ENCODE measurements around the gene PKD2L2.

Gene PKD2L2

DNA sequence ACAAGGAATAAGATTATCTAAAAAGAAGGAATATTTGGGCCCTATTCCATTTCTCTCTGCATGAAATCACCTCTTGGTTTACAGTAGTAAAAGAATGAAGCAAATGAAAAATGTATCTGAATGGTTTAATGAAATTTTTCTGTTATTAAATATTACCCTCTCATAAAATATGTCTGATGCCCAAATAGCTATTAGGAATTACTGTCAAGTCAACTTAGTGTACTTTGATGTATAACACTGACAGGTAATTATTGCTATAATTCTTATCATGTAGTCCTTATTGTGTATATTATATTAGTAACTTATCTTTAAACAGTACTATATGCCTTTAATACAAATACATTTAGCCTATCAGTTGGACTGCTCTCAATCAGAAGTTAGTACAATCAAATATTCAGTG, 13.2 kb upstream of the PKD2L2 start:
- TF ChIP-seq FOXP2 (optimal IDR thresholded peaks at IDR 0.05; ENCODE audit: borderline replicate concordance, extremely low read depth, extremely low read length, insufficient read depth): no peak
- no peak for TF ChIP-seq POLR2AphosphoS5 (IDR thresholded peaks at IDR 0.05; ENCODE audit: low read depth, low read length)
- TF ChIP-seq TAF1 (IDR thresholded peaks at IDR 0.05; ENCODE audit: borderline replicate concordance, insufficient read depth, low read length): no peak
- no peak for TF ChIP-seq SIN3A (IDR thresholded peaks at IDR 0.05; ENCODE audit: borderline replicate concordance, insufficient read depth, low read length)
- TF ChIP-seq, protein P1, sequence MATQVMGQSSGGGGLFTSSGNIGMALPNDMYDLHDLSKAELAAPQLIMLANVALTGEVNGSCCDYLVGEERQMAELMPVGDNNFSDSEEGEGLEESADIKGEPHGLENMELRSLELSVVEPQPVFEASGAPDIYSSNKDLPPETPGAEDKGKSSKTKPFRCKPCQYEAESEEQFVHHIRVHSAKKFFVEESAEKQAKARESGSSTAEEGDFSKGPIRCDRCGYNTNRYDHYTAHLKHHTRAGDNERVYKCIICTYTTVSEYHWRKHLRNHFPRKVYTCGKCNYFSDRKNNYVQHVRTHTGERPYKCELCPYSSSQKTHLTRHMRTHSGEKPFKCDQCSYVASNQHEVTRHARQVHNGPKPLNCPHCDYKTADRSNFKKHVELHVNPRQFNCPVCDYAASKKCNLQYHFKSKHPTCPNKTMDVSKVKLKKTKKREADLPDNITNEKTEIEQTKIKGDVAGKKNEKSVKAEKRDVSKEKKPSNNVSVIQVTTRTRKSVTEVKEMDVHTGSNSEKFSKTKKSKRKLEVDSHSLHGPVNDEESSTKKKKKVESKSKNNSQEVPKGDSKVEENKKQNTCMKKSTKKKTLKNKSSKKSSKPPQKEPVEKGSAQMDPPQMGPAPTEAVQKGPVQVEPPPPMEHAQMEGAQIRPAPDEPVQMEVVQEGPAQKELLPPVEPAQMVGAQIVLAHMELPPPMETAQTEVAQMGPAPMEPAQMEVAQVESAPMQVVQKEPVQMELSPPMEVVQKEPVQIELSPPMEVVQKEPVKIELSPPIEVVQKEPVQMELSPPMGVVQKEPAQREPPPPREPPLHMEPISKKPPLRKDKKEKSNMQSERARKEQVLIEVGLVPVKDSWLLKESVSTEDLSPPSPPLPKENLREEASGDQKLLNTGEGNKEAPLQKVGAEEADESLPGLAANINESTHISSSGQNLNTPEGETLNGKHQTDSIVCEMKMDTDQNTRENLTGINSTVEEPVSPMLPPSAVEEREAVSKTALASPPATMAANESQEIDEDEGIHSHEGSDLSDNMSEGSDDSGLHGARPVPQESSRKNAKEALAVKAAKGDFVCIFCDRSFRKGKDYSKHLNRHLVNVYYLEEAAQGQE (IDR thresholded peaks at IDR 0.05; ENCODE audit: insufficient read depth in 1 of 2, low read depth in 2 of 2, low read length in 2 of 2): no peak

DNA sequence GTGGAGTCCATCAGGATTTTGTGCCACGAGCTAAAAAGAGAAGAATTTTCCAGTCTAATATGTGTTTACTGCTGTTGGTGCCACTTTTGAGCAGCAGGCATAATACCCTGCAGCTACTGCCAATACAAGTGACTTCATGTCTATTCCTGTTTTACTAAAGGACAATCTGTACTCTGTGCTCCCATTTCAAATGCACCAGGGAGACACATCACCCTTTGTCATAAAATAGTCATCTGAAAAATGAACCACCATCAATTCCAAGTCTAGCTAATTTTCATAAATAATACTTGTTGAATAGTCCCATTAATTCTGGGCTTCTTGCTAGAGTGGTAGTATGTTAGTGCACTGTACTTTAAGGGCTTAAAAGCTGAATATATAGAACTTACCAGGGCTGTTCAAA, 8.9 kb upstream of the PKD2L2 start:
- no peak for TF ChIP-seq SIN3A (IDR thresholded peaks at IDR 0.05; ENCODE audit: borderline replicate concordance, insufficient read depth, low read length)
- no peak for TF ChIP-seq FOXP2 (optimal IDR thresholded peaks at IDR 0.05; ENCODE audit: borderline replicate concordance, extremely low read depth, extremely low read length, insufficient read depth)
- TF ChIP-seq, protein P1 (IDR thresholded peaks at IDR 0.05; ENCODE audit: insufficient read depth in 1 of 2, low read depth in 2 of 2, low read length in 2 of 2): no peak
- TF ChIP-seq TAF1 (IDR thresholded peaks at IDR 0.05; ENCODE audit: borderline replicate concordance, insufficient read depth, low read length): no peak
- no peak for TF ChIP-seq POLR2AphosphoS5 (IDR thresholded peaks at IDR 0.05; ENCODE audit: low read depth, low read length)

DNA sequence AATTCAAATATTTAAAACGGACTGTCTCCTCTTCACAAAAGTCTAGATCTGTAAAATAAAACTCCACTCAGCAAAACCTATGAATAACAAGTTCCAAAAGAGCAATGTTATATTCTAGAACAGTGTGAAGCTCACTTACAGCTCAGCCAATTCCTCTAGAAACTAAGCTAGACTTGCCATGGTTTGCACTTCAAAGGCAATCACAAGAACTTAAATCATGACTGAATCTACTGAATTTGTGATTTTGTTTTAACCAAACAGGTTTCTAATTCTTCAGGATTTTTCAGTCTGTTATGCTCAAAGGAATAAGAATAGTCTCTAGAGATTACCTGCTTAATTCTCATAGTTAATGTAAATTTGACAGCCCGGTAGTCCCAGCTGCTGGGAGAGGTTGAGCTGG, 1.4 kb upstream of the PKD2L2 start:
- TF ChIP-seq POLR2AphosphoS5 (IDR thresholded peaks at IDR 0.05; ENCODE audit: low read depth, low read length) (no peak), SIN3A (IDR thresholded peaks at IDR 0.05; ENCODE audit: borderline replicate concordance, insufficient read depth, low read length) (no peak), TAF1 (IDR thresholded peaks at IDR 0.05; ENCODE audit: borderline replicate concordance, insufficient read depth, low read length) (no peak), FOXP2 (optimal IDR thresholded peaks at IDR 0.05; ENCODE audit: borderline replicate concordance, extremely low read depth, extremely low read length, insufficient read depth) (no peak)
- TF ChIP-seq, protein P1 (IDR thresholded peaks at IDR 0.05; ENCODE audit: insufficient read depth in 1 of 2, low read depth in 2 of 2, low read length in 2 of 2): no peak

DNA sequence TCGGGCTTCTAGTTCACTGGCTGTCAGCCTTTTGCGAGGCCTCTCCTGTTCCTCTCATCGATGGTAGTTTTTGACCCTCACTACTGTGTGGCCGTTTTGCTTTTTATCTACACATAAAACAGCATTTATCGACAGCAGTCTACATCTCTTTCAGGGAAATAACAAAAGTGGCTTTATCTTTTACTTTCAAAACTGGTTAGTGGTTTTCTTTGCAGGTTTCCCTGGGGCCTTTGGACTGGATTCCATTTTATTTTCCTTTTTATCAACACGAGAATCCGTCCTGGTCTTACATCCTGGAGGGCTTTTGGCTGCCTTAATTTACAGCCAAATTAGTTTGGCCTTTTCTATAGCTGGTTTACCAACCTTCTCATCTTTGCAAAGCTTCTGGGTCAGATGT, 793 bp upstream of the PKD2L2 start:
- TF ChIP-seq TAF1 (IDR thresholded peaks at IDR 0.05; ENCODE audit: borderline replicate concordance, insufficient read depth, low read length) (no peak), POLR2AphosphoS5 (IDR thresholded peaks at IDR 0.05; ENCODE audit: low read depth, low read length) (no peak), FOXP2 (optimal IDR thresholded peaks at IDR 0.05; ENCODE audit: borderline replicate concordance, extremely low read depth, extremely low read length, insufficient read depth) (no peak), SIN3A (IDR thresholded peaks at IDR 0.05; ENCODE audit: borderline replicate concordance, insufficient read depth, low read length) (no peak)
- TF ChIP-seq, protein P1 (IDR thresholded peaks at IDR 0.05; ENCODE audit: insufficient read depth in 1 of 2, low read depth in 2 of 2, low read length in 2 of 2): no peak

DNA sequence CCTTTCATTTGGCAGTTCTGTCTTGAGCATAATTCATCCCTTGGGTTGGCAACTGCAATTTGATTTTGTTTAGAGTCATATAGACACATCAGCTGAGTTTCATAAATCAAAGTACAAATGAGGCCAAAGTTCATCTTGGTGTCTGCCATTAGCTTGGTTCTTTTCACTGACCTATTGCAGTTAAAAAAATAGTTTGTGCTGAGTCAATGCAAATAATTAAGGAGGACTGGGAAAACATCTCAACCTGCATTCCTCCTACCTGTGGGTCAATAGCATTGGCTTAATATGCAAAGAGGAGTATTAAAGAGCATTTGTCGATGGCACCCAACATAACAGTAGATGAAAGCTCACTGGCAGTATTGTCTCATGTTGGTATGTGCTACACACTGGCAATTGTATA, 1.6 kb downstream of the PKD2L2 start:
- no peak for TF ChIP-seq SIN3A (IDR thresholded peaks at IDR 0.05; ENCODE audit: borderline replicate concordance, insufficient read depth, low read length)
- TF ChIP-seq, protein P1 (IDR thresholded peaks at IDR 0.05; ENCODE audit: insufficient read depth in 1 of 2, low read depth in 2 of 2, low read length in 2 of 2): no peak
